Smooth muscle cell (in vitro differentiated cells): ENCODE measurements around the gene SPATA24. TPM values are rescaled to one million over a fixed set of nuclear protein-coding genes. Genes with fewer than 3 reads are reported as not detected.
A peak's percentile ranks its signal among the peaks of the same experiment; 100 is the strongest.

Experiments used
- DNase-seq: peaks from one replicate; lab custom pipeline; 2025; ENCODE audit not compliant: unreplicated experiment; lab: John Stamatoyannopoulos, UW
- H2AFZ ChIP-seq: fragments of 200-600 bp; sonication (generic); 2 replicates; pipeline ENCODE4 v1.6.0; 2016; ENCODE audit warnings: antibody characterized with exemption, low read depth, mild to moderate bottlenecking
- H3F3A ChIP-seq: fragments of 200-600 bp; sonication (generic); 2 replicates; pipeline ENCODE4 v1.6.0; 2017; ENCODE audit warnings: antibody characterized with exemption, low read depth
- H3K27ac ChIP-seq: fragments of 200-600 bp; sonication (generic); 2 replicates; pipeline ENCODE4 v1.5.1; 2016; ENCODE audit warnings: low read depth, mild to moderate bottlenecking
- H3K27me3 ChIP-seq: fragments of 200-600 bp; sonication (generic); 2 replicates; pipeline ENCODE4 v1.6.1; 2016; ENCODE audit warnings: low read depth, mild to moderate bottlenecking
- H3K36me3 ChIP-seq: fragments of 200-600 bp; sonication (generic); 2 replicates; pipeline ENCODE4 v1.5.1; 2016; ENCODE audit warnings: low read depth
- H3K4me1 ChIP-seq: fragments of 200-600 bp; sonication (generic); 2 replicates; pipeline ENCODE4 v1.5.1; 2016; ENCODE audit warnings: low read depth
- H3K4me2 ChIP-seq: fragments of 200-600 bp; sonication (generic); 2 replicates; pipeline ENCODE4 v1.6.0; 2016; ENCODE audit warnings: mild to moderate bottlenecking
- H3K4me3 ChIP-seq: fragments of 200-600 bp; sonication (generic); 2 replicates; pipeline ENCODE4 v1.5.1; 2016; ENCODE audit warnings: mild to moderate bottlenecking
- H3K79me2 ChIP-seq: fragments of 200-600 bp; sonication (generic); 2 replicates; pipeline ENCODE4 v1.6.0; 2016; ENCODE audit warnings: low read depth, mild to moderate bottlenecking
- H3K9ac ChIP-seq: fragments of 200-600 bp; sonication (generic); 2 replicates; pipeline ENCODE4 v1.6.0; 2016; ENCODE audit warnings: low read depth
- H3K9me3 ChIP-seq: fragments of 200-600 bp; sonication (generic); replicated peaks from 2 replicates; pipeline ENCODE4 v1.5.1; 2016; ENCODE audit warnings: low read depth
- H4K20me1 ChIP-seq: fragments of 200-600 bp; sonication (generic); 2 replicates; pipeline ENCODE4 v1.6.0; 2016; ENCODE audit warnings: low read depth
- WGBS: methylation state at CpG from one replicate; pipeline ENCODE4 v1.1.7; 2016; ENCODE audit warnings: low lambda C conversion rate; 5-methylcytosine and 5-hydroxymethylcytosine counted together
- polyA plus RNA-seq: library from polyadenylated mRNA; unstranded; fragments of >200 nt; fragmentation: Nextera tagmentation; extraction: Ambion mirVana; gene quantifications from 2 replicates; pipeline ENCODE4 v1.2.1, GENCODE V29; 2016
- total RNA-seq: library from RNA; depleted of rRNA; stranded (reverse); fragments of >200 nt; gene quantifications from 2 replicates; pipeline ENCODE4 v1.2.3, GENCODE V29; 2014
- TF ChIP-seq, protein P1 (sequence below): fragments of 200-600 bp; sonication (generic); IDR thresholded peaks from 2 replicates; pipeline ENCODE4 v1.5.1; 2017; ENCODE audit warnings: borderline replicate concordance, mild to moderate bottlenecking, antibody characterized with exemption; ENCODE audit not compliant: insufficient read depth, poor library complexity, severe bottlenecking

Gene SPATA24
- total and polyA plus RNA-seq, 2 experiments from 2014 or later = 2.0 to 2.6 TPM

DNA sequence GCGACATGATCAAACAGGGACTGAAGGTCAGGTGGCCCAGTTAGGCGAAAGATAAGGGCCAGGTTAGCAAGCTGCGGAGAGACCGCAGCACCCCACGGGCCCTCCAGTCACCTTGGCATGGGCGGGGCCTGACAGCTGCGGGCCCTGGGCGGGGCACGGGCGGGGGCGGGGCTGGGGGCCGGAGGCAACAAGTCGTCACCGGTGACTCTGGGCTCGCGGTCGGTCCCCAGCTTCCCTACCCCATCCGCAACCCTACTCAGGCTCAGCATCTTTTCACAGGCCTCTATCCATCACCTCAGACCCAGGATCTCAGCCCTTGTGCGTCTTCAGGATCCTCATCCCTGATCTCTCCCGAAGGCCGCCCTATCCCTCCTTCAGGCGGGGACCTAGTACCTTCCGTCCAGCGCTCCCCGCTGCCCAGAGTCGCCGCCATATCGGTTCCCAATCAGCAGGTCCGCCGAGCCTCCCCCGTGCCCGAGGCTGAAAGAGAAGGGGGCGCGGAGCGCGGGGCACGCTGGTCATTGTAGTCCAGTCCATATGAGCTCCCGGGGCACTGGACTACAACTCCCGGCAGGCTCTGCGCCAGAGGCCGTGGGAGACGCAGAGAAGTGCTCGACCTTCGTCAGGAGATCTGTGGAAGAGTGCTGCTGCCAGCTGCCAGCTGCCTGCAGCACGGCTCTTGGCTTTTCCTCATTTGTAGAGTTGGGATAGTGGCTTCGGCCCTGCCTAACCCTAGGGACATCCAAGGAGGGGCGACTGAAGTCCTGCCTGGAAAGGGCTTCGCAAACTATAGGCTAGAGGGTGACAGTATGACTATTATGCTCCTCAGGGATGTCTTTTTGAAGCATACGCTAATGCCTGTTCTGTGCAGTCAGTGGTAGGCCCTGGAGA lies 35.4 kb upstream of the SPATA24 start, which contains the start of gene DNAJC18:
TSS of gene DNAJC18 (minus strand) at position 513 of the 891 bp plus-strand sequence. CDS start at position 433, 80 bp downstream.
- peak; percentile 61 for DNase-seq
- TF ChIP-seq, protein P1, sequence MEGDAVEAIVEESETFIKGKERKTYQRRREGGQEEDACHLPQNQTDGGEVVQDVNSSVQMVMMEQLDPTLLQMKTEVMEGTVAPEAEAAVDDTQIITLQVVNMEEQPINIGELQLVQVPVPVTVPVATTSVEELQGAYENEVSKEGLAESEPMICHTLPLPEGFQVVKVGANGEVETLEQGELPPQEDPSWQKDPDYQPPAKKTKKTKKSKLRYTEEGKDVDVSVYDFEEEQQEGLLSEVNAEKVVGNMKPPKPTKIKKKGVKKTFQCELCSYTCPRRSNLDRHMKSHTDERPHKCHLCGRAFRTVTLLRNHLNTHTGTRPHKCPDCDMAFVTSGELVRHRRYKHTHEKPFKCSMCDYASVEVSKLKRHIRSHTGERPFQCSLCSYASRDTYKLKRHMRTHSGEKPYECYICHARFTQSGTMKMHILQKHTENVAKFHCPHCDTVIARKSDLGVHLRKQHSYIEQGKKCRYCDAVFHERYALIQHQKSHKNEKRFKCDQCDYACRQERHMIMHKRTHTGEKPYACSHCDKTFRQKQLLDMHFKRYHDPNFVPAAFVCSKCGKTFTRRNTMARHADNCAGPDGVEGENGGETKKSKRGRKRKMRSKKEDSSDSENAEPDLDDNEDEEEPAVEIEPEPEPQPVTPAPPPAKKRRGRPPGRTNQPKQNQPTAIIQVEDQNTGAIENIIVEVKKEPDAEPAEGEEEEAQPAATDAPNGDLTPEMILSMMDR = no peak

GRCh38 chr5:139438707-139439012 lies 34.8 kb upstream of the SPATA24 start:
- peak overlapping the region; percentile 97 for H3K4me2 ChIP-seq
- no peaks in the 10 kb centered on the region for H4K20me1 ChIP-seq
- TF ChIP-seq, protein P1 = no peak
- WGBS = 37% methylated on average over 8 of the region's 8 CpGs
- peaks cover 5% of the 10 kb centered on the region for H3K4me1 ChIP-seq
- H3K4me3 ChIP-seq = peak overlapping the region; percentile 97
- H3K27me3 ChIP-seq = no peaks in the 10 kb centered on the region
- peak overlapping the region; percentile 99 for H3K9ac ChIP-seq
- peak overlapping the region; percentile 94 for H3K27ac ChIP-seq
- peaks cover 7% of the 10 kb centered on the region for H3F3A ChIP-seq
- H3K9me3 ChIP-seq = no peaks in the 10 kb centered on the region
- no peak for DNase-seq
- H3K36me3 ChIP-seq = no peaks in the 10 kb centered on the region
- no peaks in the 10 kb centered on the region for H3K79me2 ChIP-seq
- peak overlapping the region; percentile 98 for H2AFZ ChIP-seq

More for the DNA sequence above, 35.4 kb upstream of the SPATA24 start, which contains the start of gene DNAJC18:
- H3K9ac ChIP-seq = peak within 1 kb of the TSS; percentile 99
- H4K20me1 ChIP-seq = no peaks in the 10 kb centered on the region
- H2AFZ ChIP-seq = peak within 1 kb of the TSS; percentile 98
- H3K9me3 ChIP-seq = no peaks in the 10 kb centered on the region
- no peaks in the 10 kb centered on the region for H3K79me2 ChIP-seq
- H3K36me3 ChIP-seq = no peaks in the 10 kb centered on the region
- H3K27me3 ChIP-seq = no peaks in the 10 kb centered on the region
- peak within 1 kb of the TSS; percentile 97 for H3K4me3 ChIP-seq
- H3K27ac ChIP-seq = peak within 1 kb of the TSS; percentile 94
- H3F3A ChIP-seq = peaks cover 10% of the 10 kb centered on the region
- peaks cover 5% of the 10 kb centered on the region for H3K4me1 ChIP-seq
- 7% methylated on average over 43 of the region's 49 CpGs for WGBS
- H3K4me2 ChIP-seq = peak within 1 kb of the TSS; percentile 97

- Histone ChIP-seq H2AFZ (no peak overlapping the region), H3K4me3 (no peak overlapping the region), H4K20me1 (no peaks in the 10 kb centered on the region), H3K27ac (no peak overlapping the region), H3K79me2 (no peaks in the 10 kb centered on the region), H3K9ac (no peak overlapping the region), H3K9me3 (no peaks in the 10 kb centered on the region), H3K4me2 (no peak overlapping the region), H3K27me3 (no peaks in the 10 kb centered on the region), H3K36me3 (no peaks in the 10 kb centered on the region), H3K4me1 (peaks cover 5% of the 10 kb centered on the region), H3F3A (peaks cover 5% of the 10 kb centered on the region)
- TF ChIP-seq, protein P1 = no peak
- no peak for DNase-seq
- 98% methylated on average over 3 of the region's 3 CpGs for WGBS
These were observed 31.8 kb upstream of the SPATA24 start for GRCh38 chr5:139435676-139436075.

DNA sequence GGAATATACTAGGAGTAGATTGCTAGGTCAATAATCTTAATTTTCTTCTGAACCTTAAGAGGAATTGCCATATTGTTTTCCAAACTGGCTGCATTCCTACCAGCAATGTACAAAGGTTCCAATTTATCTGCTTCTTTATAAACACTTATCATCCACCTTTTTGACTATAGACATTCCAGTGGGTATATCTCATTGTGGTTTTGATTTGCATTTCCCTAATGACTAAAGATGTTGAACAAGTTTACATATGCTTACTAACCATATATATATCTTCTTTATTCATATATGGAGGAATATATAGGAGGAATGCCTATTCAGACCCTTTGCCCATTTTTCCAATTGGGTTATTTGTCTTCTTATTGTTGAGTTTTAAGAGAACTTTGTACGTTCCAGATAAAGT lies 27.8 kb upstream of the SPATA24 start:
- Histone ChIP-seq H2AFZ (no peak overlapping the region), H3K9me3 (no peaks in the 10 kb centered on the region), H3K4me2 (no peak overlapping the region), H3K27ac (no peak overlapping the region), H4K20me1 (no peaks in the 10 kb centered on the region), H3K9ac (no peak overlapping the region), H3K4me3 (no peak overlapping the region), H3K79me2 (no peaks in the 10 kb centered on the region), H3K4me1 (no peaks in the 10 kb centered on the region), H3F3A (no peaks in the 10 kb centered on the region), H3K36me3 (no peaks in the 10 kb centered on the region), H3K27me3 (no peaks in the 10 kb centered on the region)
- DNase-seq = no peak
- 89% methylated on average over 1 of the region's 1 CpG for WGBS
- TF ChIP-seq, protein P1 = no peak
